K562 (cell line): ENCODE results near the gene SPATA32. TPM values are rescaled to one million over a fixed set of nuclear protein-coding genes. Genes with fewer than 3 reads are reported as not detected.

ENCODE experiments used
- ATAC-seq: fragments of 200-7000 bp; cut with Tn5 transposase; 3 replicates; pipeline ENCODE4 v1.9.1; 2020; ENCODE audit warnings: moderate library complexity
- BruUV-seq: library from RNA; stranded (reverse); fragments of 400-500 nt; replicated peaks from 2 replicates; lab custom pipeline; 2021; lab: Mats Ljungman, UMichigan
- CTCF ChIA-PET: fragments of 300-600 bp; formaldehyde crosslinking; extraction: SDS; loops from one replicate; lab custom pipeline; 2021; ENCODE audit warnings: low intra/inter-chr PET ratio; lab: Yijun Ruan, JAX
- POLR2A ChIA-PET: fragments of 300-600, 350-650 bp; sonication (Branson Sonifier 250); formaldehyde crosslinking; extraction: SDS; loops from one replicate; lab custom pipeline; 2021; ENCODE audit warnings: antibody characterized with exemption, inconsistent platforms; lab: Yijun Ruan, JAX
- DNase-seq, 4 experiments: peaks; one replicate each; pipeline versions ENCODE4 v3.0.0 to v3.0.0-alpha.2; 2011 to 2018; ENCODE audit warnings: low spot score in 3 of 4, mixed read lengths in 3 of 4; ENCODE audit errors: extremely low read depth in 1 of 4
- FAIRE-seq: peaks from 2 replicates; lab custom pipeline; 2011; peaks lifted over from hg19 to GRCh38; lab: Jason Lieb, UNC
- H2AFZ ChIP-seq: 2 replicates; pipeline ENCODE4 v1.6.0; 2011; ENCODE audit warnings: low read depth, low read length, control low read depth, inconsistent platforms
- H3K27ac ChIP-seq: fragments of 200-600 bp; 3 replicates; pipeline ENCODE4 v1.8.0; 2011; ENCODE audit warnings: low read depth, mild to moderate bottlenecking, control low read depth, inconsistent platforms, low read length, moderate library complexity, mixed read lengths; ENCODE audit errors: extremely low read depth
- H3K27me3 ChIP-seq, 2 experiments: fragments of 300-600 bp in 1 of 2; 2 replicates in 1 of 2; 3 replicates in 1 of 2; pipeline versions ENCODE4 v1.6.0 to v1.8.0; 2011; ENCODE audit warnings: inconsistent platforms in 2 of 2, low read length in 2 of 2, mild to moderate bottlenecking in 1 of 2, mixed read lengths in 1 of 2, moderate library complexity in 1 of 2; ENCODE audit not compliant: control insufficient read depth in 2 of 2, insufficient read depth in 2 of 2
- H3K36me3 ChIP-seq: fragments of 300-600 bp; 3 replicates; pipeline ENCODE4 v1.8.0; 2011; ENCODE audit warnings: mild to moderate bottlenecking, low read length, inconsistent platforms; ENCODE audit not compliant: control insufficient read depth, insufficient read depth
- H3K4me1 ChIP-seq, 2 experiments: fragments of 200-600 bp in 1 of 2; replicated peaks in 1 of 2; 2 replicates in 1 of 2; 3 replicates in 1 of 2; pipeline versions ENCODE4 v1.5.1 to v1.8.0; 2011; ENCODE audit warnings: inconsistent platforms in 2 of 2, low read length in 2 of 2, mild to moderate bottlenecking in 1 of 2, mixed read lengths in 1 of 2, moderate library complexity in 1 of 2; ENCODE audit not compliant: control insufficient read depth in 2 of 2, insufficient read depth in 2 of 2
- H3K4me2 ChIP-seq: 2 replicates; pipeline ENCODE4 v1.6.1; 2011; ENCODE audit warnings: low read length, control low read depth, inconsistent platforms, mixed read lengths; ENCODE audit not compliant: insufficient read depth
- H3K4me3 ChIP-seq: fragments of 200-600 bp; sonication (generic), shearing (Covaris generic); 2 replicates; pipeline ENCODE4 v1.5.1; 2016; ENCODE audit warnings: control low read depth, inconsistent platforms
- H3K79me2 ChIP-seq: fragments of 200-600 bp; 3 replicates; pipeline ENCODE4 v1.8.0; 2011; ENCODE audit warnings: low read length, inconsistent platforms; ENCODE audit not compliant: control insufficient read depth, insufficient read depth
- H3K9ac ChIP-seq, 2 experiments: 2 replicates each; pipeline versions ENCODE4 v1.6.0 to v1.6.1; 2011; ENCODE audit warnings: low read depth in 2 of 2, low read length in 2 of 2, control low read depth in 1 of 2, inconsistent platforms in 1 of 2, mild to moderate bottlenecking in 1 of 2, mixed read lengths in 1 of 2; ENCODE audit not compliant: insufficient read depth in 1 of 2
- H3K9me1 ChIP-seq: one replicate; pipeline ENCODE4 v1.6.0; 2011; ENCODE audit warnings: inconsistent platforms, mild to moderate bottlenecking, low read length, moderate library complexity; ENCODE audit not compliant: control insufficient read depth, insufficient read depth
- H3K9me3 ChIP-seq: replicated peaks from 2 replicates; pipeline ENCODE4 v1.5.1; 2011; ENCODE audit warnings: low read depth, low read length, inconsistent platforms; ENCODE audit not compliant: control insufficient read depth, insufficient read depth
- H4K20me1 ChIP-seq: replicated peaks from 2 replicates; pipeline ENCODE4 v1.6.1; 2011; ENCODE audit warnings: low read length, inconsistent platforms, mixed read lengths; ENCODE audit not compliant: control insufficient read depth, insufficient read depth
- CBX3 ChIP-seq, 2 experiments: IDR thresholded peaks; 1 replicate in 1 of 2; 2 replicates in 1 of 2; pipeline ENCODE4 v1.6.1; 2012; ENCODE audit warnings: inconsistent platforms in 2 of 2, low read length in 2 of 2, borderline replicate concordance in 1 of 2, control low read depth in 1 of 2
- DDX20 ChIP-seq: fragments of 450-650 bp; IDR thresholded peaks from 2 replicates; pipeline ENCODE4 v1.6.1; 2016; ENCODE audit warnings: missing genetic modification characterization, low read depth, mild to moderate bottlenecking, missing compliant biosample characterization, moderate library complexity
- FOXM1 ChIP-seq, 2 experiments: fragments of 450-650 bp in 1 of 2; sonication (generic) in 1 of 2; formaldehyde crosslinking in 1 of 2; IDR thresholded peaks; 2 replicates each; pipeline versions ENCODE4 v1.6.1 to v1.9.0; 2017 to 2022; ENCODE audit warnings: low read depth in 2 of 2, mild to moderate bottlenecking in 2 of 2, missing genetic modification reagents in 1 of 2, moderate library complexity in 1 of 2
- MECOM ChIP-seq: fragments of 250-450 bp; sonication (Bioruptor Pico); IDR thresholded peaks from 2 replicates; pipeline ENCODE4 v1.8.0; 2022; ENCODE audit warnings: inconsistent platforms
- NFE2L1 ChIP-seq: fragments of 450-650 bp; IDR thresholded peaks from 2 replicates; pipeline ENCODE4 v1.6.1; 2016; ENCODE audit warnings: missing genetic modification characterization, low read depth, mild to moderate bottlenecking, missing compliant biosample characterization, moderate library complexity, borderline replicate concordance
- OTX1 ChIP-seq: fragments of 450-650 bp; formaldehyde crosslinking; IDR thresholded peaks from 2 replicates; pipeline ENCODE4 v1.4.0; 2022; ENCODE audit warnings: mild to moderate bottlenecking
- RBBP5 ChIP-seq: fragments of 200-600 bp; sonication (generic); IDR thresholded peaks from 2 replicates; pipeline ENCODE4 v1.6.1; 2012; ENCODE audit warnings: borderline replicate concordance, mild to moderate bottlenecking, low read length, control low read depth, inconsistent platforms; ENCODE audit not compliant: insufficient read depth, poor library complexity, severe bottlenecking
- TOE1 ChIP-seq, 2 experiments: fragments of 450-650 bp in 1 of 2; sonication (generic) in 1 of 2; formaldehyde crosslinking in 1 of 2; IDR thresholded peaks; 2 replicates each; pipeline versions ENCODE4 v1.7.1 to v1.8.0; 2016 to 2022; ENCODE audit warnings: borderline replicate concordance in 2 of 2, mild to moderate bottlenecking in 2 of 2, antibody characterized with exemption in 1 of 2, inconsistent platforms in 1 of 2, low read depth in 1 of 2, missing genetic modification reagents in 1 of 2, moderate library complexity in 1 of 2
- ZBED1 ChIP-seq: IDR thresholded peaks from 2 replicates; pipeline ENCODE4 v1.6.1; 2014
- ZFP1 ChIP-seq: fragments of 450-650 bp; formaldehyde crosslinking; IDR thresholded peaks from 2 replicates; pipeline ENCODE4 v1.4.0; 2020; ENCODE audit warnings: mild to moderate bottlenecking, mixed read lengths
- ZNF217 ChIP-seq: sonication (generic); formaldehyde crosslinking; IDR thresholded peaks from 2 replicates; pipeline ENCODE4 v1.8.0; 2022; ENCODE audit warnings: mild to moderate bottlenecking, missing genetic modification reagents
- ZNF347 ChIP-seq: fragments of 450-650 bp; formaldehyde crosslinking; IDR thresholded peaks from 2 replicates; pipeline ENCODE4 v1.4.0; 2020; ENCODE audit warnings: low read depth, mild to moderate bottlenecking, moderate library complexity
- ZNF57 ChIP-seq: fragments of 450-650 bp; formaldehyde crosslinking; IDR thresholded peaks from 2 replicates; pipeline ENCODE4 v1.4.0; 2020; ENCODE audit warnings: mild to moderate bottlenecking, moderate library complexity
- WGBS: fragments of 100-300 bp; shearing (Covaris generic); methylation state at CpG from one replicate; pipeline ENCODE4 v1.1.6; 2016; ENCODE audit warnings: low coverage, mixed read lengths; ENCODE audit not compliant: insufficient coverage; ENCODE audit errors: missing lambda C conversion rate; 5-methylcytosine and 5-hydroxymethylcytosine counted together
- in situ Hi-C: fragments of 300-500 bp; cut with MboI; formaldehyde crosslinking; loops from 4 replicates; pipeline ENCODE4 v1.15.0; 2018; ENCODE audit warnings: inconsistent platforms, mixed read lengths
- intact Hi-C: fragments of 100-400 bp; cut with micrococcal nuclease; formaldehyde crosslinking; loops from 2 replicates; pipeline ENCODE4 v1.14.2; 2022
- polyA plus RNA-seq, 8 experiments: library from polyadenylated mRNA; depleted of rRNA in 4 of 8; stranded (reverse) in 5 of 8; unstranded in 3 of 8; fragments of >200 nt; fragmentation: Nextera tagmentation in 2 of 8; fragmentation: Illumina TruSeq in 1 of 8; extraction: Ambion mirVana in 2 of 8; extraction: Trizol in 1 of 8; gene quantifications; 2 replicates each; pipeline versions ENCODE4 v1.2.1 to v1.2.3, GENCODE V29; 2011 to 2014; ENCODE audit warnings: inconsistent platforms in 1 of 8, missing spikeins in 1 of 8
- total RNA-seq, 7 experiments: library from RNA; depleted of rRNA in 6 of 7; stranded (reverse); fragments of >200 nt in 6 of 7; fragmentation: Illumina TruSeq in 2 of 7; extraction: Trizol in 2 of 7; gene quantifications; 2 replicates each; pipeline versions ENCODE4 v1.2.1 to v1.2.3, GENCODE V29; 2011 to 2021; ENCODE audit warnings: low replicate concordance in 1 of 7
- TF ChIP-seq, protein P1 (sequence below): sonication (generic); formaldehyde crosslinking; IDR thresholded peaks from 2 replicates; pipeline ENCODE4 v1.5.0; 2020; ENCODE audit warnings: missing genetic modification reagents

SPATA32 gene
- total and polyA plus RNA-seq, 9 of the 15 experiments (the other 6 are each of a cell fraction or from before 2014, with no cell fraction given) = 0.03 to 0.06 TPM; not detected in 7

- TF ChIP-seq CBX3 (IDR thresholded peaks at IDR 0.05; ENCODE audit: borderline replicate concordance in 1 of 2, low read length in 2 of 2) (no peak), ZNF57 (no peak)
Measured at GRCh38 chr17:45277216-45277849, 15.4 kb upstream of the SPATA32 start (continued).

DNA sequence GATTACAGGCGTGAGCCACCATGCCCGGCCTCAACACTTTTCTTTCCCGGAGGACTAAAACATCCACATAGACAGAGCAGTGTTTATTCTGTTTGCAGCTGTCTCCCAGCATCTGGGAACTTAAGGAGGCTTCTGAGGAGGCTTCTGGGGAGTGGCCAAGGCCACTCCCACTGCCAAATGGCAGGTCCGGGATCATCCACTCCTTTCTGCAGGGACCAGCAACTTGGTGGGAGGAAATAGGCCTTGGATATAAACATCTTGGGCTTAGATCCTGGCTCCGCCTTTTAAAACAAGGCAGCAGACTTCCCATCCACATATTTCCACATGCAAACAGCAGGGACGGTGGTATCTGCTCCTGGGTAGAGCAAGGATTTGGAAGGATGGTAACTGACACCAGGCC lies 14.1 kb upstream of the SPATA32 start:
- in situ Hi-C loops = loop anchor here (5.0 kb wide), 1 partner anchor 111 kb away; no protein-coding TSS in a partner anchor
- Histone ChIP-seq H3K9ac (no peak overlapping the region), H3K4me1 (peaks cover 10 to 12% of the 10 kb centered on the region in 2 experiments; a peak in 4 of 5 replicates), H3K9me1 (no peaks in the 10 kb centered on the region), H3K9me3 (no peaks in the 10 kb centered on the region), H3K36me3 (peaks cover 24% of the 10 kb centered on the region; the same call in 1 of the 3 replicates), H3K27ac (no peak overlapping the region), H3K4me2 (no peak overlapping the region), H3K79me2 (no peaks in the 10 kb centered on the region), H2AFZ (no peak overlapping the region), H3K4me3 (no peak overlapping the region), H3K27me3 (no peaks in the 10 kb centered on the region), H4K20me1 (peaks cover 5% of the 10 kb centered on the region)
- no peak for DNase-seq
- ChIA-PET CTCF (interaction anchor here (1.9 to 5.2 kb wide), 2 partner anchors 109 to 119 kb away, joined by 10 to 77 read pairs; no protein-coding TSS in a partner anchor), POLR2A (interaction anchor here (0.7 to 2.2 kb wide), 2 partner anchors 9 to 55 kb away, joined by 3 to 13 read pairs; no protein-coding TSS in a partner anchor)
- ATAC-seq = no peak
- no TSS peak for BruUV-seq
- intact Hi-C loops = loop anchor here (2.0 to 5.0 kb wide), 2 partner anchors 36 to 57 kb away; no protein-coding TSS in a partner anchor
- no peak for TF ChIP-seq OTX1 (CRISPR knock-in tag)
- no peak for TF ChIP-seq ZFP1 (CRISPR knock-in tag)
- no peak for TF ChIP-seq TOE1 (IDR thresholded peaks at IDR 0.05; ENCODE audit: borderline replicate concordance)
- no peak for TF ChIP-seq TOE1 (CRISPR knock-in tag; IDR thresholded peaks at IDR 0.05; ENCODE audit: borderline replicate concordance, low read depth)
- TF ChIP-seq NFE2L1 (tag) = no peak
- no peak for TF ChIP-seq FOXM1 (IDR thresholded peaks at IDR 0.05; ENCODE audit: low read depth)
- TF ChIP-seq FOXM1 (CRISPR knock-in tag; IDR thresholded peaks at IDR 0.05; ENCODE audit: low read depth) = no peak
- no peak for TF ChIP-seq RBBP5
- TF ChIP-seq, protein P1, sequence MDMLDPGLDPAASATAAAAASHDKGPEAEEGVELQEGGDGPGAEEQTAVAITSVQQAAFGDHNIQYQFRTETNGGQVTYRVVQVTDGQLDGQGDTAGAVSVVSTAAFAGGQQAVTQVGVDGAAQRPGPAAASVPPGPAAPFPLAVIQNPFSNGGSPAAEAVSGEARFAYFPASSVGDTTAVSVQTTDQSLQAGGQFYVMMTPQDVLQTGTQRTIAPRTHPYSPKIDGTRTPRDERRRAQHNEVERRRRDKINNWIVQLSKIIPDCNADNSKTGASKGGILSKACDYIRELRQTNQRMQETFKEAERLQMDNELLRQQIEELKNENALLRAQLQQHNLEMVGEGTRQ (CRISPR knock-in tag) = no peak
- no peak for TF ChIP-seq DDX20 (tag)
- no peak for TF ChIP-seq ZNF347 (CRISPR knock-in tag)
- no peak for TF ChIP-seq ZNF217 (CRISPR knock-in tag)
- TF ChIP-seq ZBED1 = no peak
- no peak for TF ChIP-seq MECOM (CRISPR knock-in tag)
- WGBS = 73% methylated on average over 6 of the region's 6 CpGs
- no peak for FAIRE-seq
